Adrenal gland (tissue), 5 donors: ENCODE data around the gene CDK5RAP2.

Experiments
- POLR2A ChIP-seq, 2 donors: fragments of 450-650 bp; IDR thresholded peaks; one replicate each; pipeline ENCODE4 v1.6.1; 2017; ENCODE audit warnings: antibody characterized with exemption in 2 of 2, mild to moderate bottlenecking in 2 of 2, moderate library complexity in 1 of 2
- TF ChIP-seq, protein P1 (sequence below), 6 experiments: fragments of 450-650 bp in 4 of 6; fragments of 200-600 bp in 2 of 6; sonication (generic) in 1 of 6; IDR thresholded peaks; 1 replicate in 5 of 6; 2 replicates in 1 of 6; pipeline versions ENCODE4 v1.5.1 to v1.8.0; 2016 to 2021; ENCODE audit warnings: antibody characterized with exemption in 6 of 6, mild to moderate bottlenecking in 2 of 6, moderate library complexity in 1 of 6
- donor health status: DM: no; HTN: no; CAD: no.

GRCh38 chr9:120482424-120483186 is 97.4 kb downstream of the CDK5RAP2 start:
- TF ChIP-seq, protein P1, sequence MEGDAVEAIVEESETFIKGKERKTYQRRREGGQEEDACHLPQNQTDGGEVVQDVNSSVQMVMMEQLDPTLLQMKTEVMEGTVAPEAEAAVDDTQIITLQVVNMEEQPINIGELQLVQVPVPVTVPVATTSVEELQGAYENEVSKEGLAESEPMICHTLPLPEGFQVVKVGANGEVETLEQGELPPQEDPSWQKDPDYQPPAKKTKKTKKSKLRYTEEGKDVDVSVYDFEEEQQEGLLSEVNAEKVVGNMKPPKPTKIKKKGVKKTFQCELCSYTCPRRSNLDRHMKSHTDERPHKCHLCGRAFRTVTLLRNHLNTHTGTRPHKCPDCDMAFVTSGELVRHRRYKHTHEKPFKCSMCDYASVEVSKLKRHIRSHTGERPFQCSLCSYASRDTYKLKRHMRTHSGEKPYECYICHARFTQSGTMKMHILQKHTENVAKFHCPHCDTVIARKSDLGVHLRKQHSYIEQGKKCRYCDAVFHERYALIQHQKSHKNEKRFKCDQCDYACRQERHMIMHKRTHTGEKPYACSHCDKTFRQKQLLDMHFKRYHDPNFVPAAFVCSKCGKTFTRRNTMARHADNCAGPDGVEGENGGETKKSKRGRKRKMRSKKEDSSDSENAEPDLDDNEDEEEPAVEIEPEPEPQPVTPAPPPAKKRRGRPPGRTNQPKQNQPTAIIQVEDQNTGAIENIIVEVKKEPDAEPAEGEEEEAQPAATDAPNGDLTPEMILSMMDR (IDR thresholded peaks at IDR 0.05) = no peak
- TF ChIP-seq POLR2A (IDR thresholded peaks at IDR 0.05) = no peak
